ENCODE results near the gene FAM3D.
A peak's percentile ranks its signal among the peaks of the same experiment; 100 is the strongest.

Gene FAM3D

DNA sequence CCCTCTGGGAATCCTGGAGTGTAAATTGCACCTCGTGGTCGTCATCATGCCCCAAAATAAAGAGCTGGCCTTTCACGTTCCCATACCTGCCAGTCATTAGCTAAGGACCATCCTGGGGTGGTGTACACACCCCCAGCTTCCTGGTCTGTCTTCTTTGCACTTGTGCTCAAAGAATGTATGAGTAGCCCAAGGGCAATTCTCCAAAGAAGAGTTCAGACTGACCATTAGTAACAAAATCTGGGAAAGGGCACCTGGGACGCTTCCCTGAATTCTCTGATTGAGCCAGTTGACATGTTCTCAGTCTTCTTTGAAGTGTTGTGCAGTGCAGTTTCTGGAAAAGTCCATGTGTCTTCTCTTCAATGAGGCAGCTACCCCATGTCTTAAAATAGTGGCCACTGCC is 34.8 kb downstream of the FAM3D start:
- DNase-seq (ENCODE audit: insufficient read length, low spot score): no peak
- TF ChIP-seq, protein P1, sequence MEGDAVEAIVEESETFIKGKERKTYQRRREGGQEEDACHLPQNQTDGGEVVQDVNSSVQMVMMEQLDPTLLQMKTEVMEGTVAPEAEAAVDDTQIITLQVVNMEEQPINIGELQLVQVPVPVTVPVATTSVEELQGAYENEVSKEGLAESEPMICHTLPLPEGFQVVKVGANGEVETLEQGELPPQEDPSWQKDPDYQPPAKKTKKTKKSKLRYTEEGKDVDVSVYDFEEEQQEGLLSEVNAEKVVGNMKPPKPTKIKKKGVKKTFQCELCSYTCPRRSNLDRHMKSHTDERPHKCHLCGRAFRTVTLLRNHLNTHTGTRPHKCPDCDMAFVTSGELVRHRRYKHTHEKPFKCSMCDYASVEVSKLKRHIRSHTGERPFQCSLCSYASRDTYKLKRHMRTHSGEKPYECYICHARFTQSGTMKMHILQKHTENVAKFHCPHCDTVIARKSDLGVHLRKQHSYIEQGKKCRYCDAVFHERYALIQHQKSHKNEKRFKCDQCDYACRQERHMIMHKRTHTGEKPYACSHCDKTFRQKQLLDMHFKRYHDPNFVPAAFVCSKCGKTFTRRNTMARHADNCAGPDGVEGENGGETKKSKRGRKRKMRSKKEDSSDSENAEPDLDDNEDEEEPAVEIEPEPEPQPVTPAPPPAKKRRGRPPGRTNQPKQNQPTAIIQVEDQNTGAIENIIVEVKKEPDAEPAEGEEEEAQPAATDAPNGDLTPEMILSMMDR (IDR thresholded peaks at IDR 0.05; ENCODE audit: insufficient read depth, missing control alignments): no peak
- no peak for FAIRE-seq

DNA sequence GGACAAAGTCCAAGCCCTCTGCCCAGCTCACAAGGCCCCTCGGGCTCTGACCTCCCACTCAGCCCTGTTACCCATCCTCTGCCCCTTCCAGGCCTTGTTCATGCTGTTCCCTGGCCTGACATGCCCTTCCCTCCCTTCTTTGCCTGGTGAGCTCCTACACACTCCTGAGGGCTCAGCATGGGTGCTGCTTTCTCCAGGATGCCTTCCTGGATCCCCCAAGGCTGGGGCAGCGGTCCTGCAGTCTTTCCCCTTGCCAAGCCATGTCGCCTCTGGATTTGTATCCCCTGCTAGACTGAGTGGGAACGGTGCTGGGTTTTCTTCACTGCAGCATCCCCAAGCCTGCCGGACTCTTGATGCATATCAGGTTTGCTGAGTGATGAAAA is 35.9 kb downstream of the FAM3D start:
- DNase-seq (ENCODE audit: insufficient read length, low spot score) (no peak), FAIRE-seq (no peak)
- TF ChIP-seq, protein P1 (IDR thresholded peaks at IDR 0.05; ENCODE audit: insufficient read depth, missing control alignments): no peak

DNA sequence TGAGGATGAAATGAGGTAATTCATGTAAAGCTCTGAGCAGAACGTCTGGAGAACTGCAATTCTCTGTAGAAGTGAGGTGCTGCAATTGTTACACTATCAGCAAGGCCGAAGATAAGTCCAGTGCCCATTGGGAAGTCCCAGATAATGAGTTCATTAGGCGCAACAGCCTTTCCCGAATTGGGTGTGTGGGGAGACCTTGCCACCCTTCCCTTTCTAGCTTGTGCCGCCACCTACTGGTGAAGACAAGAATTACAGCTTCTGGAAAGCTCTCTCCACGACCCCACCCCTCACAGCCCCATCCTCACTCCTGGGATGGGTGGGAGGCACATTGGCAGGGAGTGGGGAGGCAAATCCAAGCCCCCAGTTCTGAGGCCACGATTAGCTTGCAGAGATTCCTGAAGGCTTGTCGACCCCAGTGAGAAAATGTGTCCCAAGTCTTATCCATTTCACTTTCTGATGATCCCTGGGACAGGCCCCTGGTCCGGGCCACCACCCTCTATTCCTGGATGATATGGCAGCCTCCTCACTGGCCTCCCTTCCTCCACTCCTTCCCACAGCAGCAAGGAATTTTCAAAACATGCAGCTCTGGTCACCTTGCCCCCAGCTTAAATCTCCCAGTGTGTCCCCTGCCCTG is 36.4 kb downstream of the FAM3D start:
- peak; percentile 47 for DNase-seq (ENCODE audit: insufficient read length, low spot score)
- no peak for FAIRE-seq
- TF ChIP-seq, protein P1 (IDR thresholded peaks at IDR 0.05; ENCODE audit: insufficient read depth, missing control alignments): peak; percentile 90

DNA sequence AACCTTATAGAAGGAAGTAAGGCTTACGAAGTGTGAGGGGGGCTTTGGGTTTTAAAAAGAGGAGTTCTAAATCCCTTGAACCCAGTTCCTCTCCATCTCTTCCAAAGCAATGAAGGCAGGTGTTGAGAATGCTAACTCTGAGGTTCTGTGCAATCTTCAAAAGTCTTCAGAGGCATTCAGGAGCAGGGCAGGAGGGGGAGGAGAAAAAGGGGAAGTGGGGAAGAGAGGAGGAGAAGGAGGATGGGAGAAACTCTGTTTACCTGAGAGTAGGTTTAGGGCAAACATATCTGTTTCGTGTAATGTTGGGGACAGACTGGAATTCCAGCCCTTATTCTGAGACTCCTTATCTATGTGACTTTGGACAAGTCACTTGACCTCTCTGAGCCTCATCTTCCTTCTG is 36.9 kb downstream of the FAM3D start:
- TF ChIP-seq, protein P1 (IDR thresholded peaks at IDR 0.05; ENCODE audit: insufficient read depth, missing control alignments): no peak
- no peak for FAIRE-seq
- DNase-seq (ENCODE audit: insufficient read length, low spot score): no peak

DNA sequence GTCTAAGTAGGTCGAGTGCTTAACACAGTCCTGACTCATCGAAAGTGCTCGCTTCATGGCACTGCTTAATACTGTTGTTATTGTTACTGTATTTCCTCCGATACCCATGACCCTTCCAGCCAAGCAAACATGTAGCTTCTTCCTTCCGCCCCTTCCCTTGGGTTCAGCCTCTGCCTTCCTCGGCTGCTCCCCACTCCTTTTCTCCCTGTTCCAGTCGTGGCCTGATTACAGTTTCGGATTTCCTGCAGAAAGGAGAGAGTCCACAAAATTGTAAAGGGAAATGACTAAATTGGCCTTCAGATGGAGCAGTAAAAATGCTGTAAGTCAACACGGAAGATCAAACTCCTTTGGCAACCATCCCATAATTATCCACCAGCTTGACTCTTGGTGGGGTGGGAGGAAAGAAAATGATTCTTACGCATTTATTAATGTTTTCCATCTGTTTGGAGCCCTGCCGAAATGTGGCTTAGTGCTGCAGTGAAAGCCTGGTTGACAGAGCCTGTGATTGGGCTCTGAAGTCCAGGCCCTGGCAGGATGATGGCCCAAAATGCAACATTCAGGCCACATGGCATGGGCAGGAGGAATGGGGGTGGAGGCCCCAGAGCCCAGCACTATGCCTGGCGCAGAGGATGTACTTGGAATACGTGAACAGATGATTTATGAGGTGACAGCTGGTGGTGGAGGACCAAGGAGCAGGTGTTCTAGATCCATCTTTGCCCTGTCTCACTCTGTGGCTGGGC is 37.6 kb downstream of the FAM3D start:
- TF ChIP-seq, protein P1 (IDR thresholded peaks at IDR 0.05; ENCODE audit: insufficient read depth, missing control alignments): no peak
- DNase-seq (ENCODE audit: insufficient read length, low spot score) (no peak), FAIRE-seq (no peak)

DNA sequence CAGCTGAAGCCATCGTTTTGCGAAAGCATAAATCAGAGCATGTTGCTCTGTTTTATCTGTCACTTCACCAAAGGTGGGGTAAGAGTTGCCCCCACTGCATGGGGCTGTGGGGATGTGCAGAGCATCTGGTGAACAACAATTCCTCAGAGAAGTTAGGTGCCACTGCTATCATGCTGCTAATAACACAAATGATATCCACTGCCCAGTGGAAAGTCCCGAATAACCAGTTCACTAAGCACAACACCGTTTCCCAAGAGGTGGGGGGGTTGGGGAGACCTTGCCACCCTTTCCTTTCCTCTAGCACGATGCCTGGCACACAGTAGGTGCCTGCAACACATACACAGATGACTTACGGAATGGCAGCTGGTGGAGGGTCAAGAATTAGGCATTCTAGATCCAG is 38.6 kb downstream of the FAM3D start:
- DNase-seq (ENCODE audit: insufficient read length, low spot score): no peak
- TF ChIP-seq, protein P1 (IDR thresholded peaks at IDR 0.05; ENCODE audit: insufficient read depth, missing control alignments): no peak
- FAIRE-seq: no peak

DNA sequence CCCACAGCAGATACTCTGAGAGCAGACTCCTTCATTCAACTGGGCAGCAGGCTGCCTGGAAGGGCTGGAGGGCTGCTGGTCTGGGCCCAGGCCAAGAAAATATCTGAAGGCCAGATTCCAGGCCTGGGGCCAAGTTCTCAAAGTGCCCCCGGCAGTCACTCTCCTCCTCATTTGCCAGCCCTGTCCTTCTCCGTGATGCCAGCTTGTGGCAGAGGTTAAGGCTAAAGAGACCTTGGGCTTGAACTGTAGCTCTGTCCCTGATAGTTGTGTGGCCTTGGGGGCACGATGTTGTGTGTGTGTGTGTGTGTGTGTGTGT is 39.0 kb downstream of the FAM3D start:
- FAIRE-seq (no peak), DNase-seq (ENCODE audit: insufficient read length, low spot score) (no peak)
- TF ChIP-seq, protein P1 (IDR thresholded peaks at IDR 0.05; ENCODE audit: insufficient read depth, missing control alignments): no peak

All from D721Med (cell line).